HG02610 (cell line): ENCODE measurements around the gene ABCA1.
"Not testable (repeated sequence)": the region's sequence is repeated elsewhere in the genome, so short reads cannot be mapped to it uniquely, and the experiment has no call there.

ENCODE experiments used
- ATAC-seq: cut with Tn5 transposase; IDR thresholded peaks from one replicate; pipeline ENCODE4 v1.9.1; 2021; ENCODE audit warnings: mild to moderate bottlenecking, moderate library complexity; ENCODE audit not compliant: unreplicated experiment

The ABCA1 gene, protein sequence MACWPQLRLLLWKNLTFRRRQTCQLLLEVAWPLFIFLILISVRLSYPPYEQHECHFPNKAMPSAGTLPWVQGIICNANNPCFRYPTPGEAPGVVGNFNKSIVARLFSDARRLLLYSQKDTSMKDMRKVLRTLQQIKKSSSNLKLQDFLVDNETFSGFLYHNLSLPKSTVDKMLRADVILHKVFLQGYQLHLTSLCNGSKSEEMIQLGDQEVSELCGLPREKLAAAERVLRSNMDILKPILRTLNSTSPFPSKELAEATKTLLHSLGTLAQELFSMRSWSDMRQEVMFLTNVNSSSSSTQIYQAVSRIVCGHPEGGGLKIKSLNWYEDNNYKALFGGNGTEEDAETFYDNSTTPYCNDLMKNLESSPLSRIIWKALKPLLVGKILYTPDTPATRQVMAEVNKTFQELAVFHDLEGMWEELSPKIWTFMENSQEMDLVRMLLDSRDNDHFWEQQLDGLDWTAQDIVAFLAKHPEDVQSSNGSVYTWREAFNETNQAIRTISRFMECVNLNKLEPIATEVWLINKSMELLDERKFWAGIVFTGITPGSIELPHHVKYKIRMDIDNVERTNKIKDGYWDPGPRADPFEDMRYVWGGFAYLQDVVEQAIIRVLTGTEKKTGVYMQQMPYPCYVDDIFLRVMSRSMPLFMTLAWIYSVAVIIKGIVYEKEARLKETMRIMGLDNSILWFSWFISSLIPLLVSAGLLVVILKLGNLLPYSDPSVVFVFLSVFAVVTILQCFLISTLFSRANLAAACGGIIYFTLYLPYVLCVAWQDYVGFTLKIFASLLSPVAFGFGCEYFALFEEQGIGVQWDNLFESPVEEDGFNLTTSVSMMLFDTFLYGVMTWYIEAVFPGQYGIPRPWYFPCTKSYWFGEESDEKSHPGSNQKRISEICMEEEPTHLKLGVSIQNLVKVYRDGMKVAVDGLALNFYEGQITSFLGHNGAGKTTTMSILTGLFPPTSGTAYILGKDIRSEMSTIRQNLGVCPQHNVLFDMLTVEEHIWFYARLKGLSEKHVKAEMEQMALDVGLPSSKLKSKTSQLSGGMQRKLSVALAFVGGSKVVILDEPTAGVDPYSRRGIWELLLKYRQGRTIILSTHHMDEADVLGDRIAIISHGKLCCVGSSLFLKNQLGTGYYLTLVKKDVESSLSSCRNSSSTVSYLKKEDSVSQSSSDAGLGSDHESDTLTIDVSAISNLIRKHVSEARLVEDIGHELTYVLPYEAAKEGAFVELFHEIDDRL (N-terminal part only)

DNA sequence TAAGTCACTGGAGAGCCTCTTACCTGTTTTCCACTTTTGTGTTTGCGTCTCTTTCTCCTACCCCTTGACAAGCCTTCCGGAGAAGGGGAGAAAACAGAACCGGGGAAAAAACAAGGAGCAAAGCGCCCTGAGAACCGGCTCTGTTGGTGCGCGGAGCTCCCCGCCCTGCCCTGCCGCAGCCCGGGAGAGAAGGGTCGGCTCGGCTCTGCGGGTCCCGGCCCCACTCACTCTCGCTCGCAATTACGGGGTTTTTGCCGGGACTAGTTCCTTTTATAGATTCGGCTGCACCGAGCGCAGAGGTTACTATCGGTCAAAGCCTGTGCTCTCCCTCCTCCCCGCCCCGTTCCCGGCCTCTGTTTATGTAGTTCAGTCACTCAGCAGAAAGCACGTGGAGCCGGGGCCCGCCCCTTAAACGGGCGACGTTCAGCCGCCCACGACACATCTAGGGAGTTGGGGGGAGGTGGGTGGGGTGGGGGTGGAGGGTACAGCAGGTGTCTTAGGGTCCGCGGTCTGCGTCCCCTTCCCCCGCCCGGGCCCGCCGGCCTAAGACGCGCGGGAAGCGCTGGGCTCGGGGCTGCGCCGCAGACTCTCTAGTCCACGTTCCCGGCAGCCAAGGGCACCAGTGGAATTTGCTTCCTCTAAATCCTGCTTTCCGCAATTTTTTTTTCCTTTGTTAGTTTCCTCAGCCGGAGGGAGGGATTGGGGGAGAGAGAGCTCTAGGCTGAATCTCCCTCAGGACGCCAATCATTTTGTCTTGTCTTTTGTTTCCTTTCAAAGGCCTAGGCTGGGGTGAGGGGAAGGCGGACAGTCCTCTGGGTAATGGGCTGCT, at the start of gene ABCA1:
Gene ABCA1 (minus strand): TSS at position 244 of the 829 bp plus-strand sequence. CDS start 24,476 bp downstream, outside the sequence.
- no peak for ATAC-seq

DNA sequence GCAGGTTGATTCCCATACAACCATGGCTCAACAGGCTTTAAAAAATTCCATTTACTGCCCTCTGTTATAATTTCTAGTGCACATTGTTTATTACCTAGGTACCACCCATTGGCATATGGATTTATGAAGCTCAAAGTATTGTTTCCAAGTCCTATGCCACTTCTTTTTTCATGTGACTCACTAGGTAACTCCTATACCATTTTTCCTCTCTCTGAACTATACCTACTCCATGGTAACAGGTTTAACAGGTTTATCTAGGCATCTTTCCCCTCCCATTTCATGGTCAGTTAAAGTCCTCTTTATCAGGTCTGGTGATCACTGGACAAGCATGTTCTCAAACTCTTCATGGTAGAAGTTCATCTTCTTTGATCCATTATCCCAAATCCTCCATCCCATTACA, 49.6 kb upstream of the ABCA1 start:
- no peak for ATAC-seq

DNA sequence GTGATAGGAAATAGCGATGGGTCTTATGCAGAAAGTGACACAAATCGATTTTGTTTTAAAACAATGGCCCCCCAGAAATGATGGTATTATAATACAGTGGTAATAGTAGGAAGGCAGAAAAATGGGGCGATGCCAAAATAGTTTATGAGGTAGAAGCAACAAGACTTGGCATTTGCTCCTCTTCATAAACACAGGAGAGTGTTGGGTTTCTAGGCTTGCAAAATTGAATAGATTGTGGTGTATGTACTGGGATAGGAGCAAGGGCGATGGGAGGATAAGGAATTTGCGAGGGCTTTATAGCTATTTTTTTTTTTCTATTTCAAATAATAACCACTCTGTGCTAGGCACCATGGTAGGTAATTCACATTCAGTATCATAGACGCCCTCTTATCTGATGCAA, 49.2 kb upstream of the ABCA1 start:
- no peak for ATAC-seq

DNA sequence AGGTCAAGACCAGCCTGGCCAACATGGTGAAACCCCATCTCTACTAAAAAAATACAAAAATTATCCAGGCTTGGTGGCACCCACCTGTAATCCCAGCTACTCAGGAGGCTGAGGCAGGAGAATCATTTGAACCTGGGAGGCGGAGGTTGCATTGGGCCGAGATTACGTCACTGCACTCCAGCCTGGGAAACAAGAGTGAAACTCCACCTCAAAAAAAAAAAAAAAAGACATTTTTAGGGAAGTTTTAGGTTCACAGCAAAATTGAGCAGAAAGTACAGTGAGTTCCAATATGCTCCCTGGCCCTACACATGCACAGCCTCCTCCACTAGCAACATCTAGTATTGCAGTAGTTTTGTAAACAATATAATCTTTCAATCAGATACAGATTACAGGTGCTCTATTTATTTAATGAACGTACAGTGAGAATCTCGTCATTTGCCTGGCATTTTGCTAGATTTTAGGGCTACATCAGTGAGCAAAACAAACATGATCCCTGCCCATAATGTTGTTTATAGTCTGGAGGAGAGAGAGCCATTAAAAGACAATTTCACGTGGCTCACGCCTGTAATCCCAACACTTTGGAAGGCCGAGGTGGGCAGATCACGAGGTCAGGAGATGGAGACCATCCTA, 48.1 kb upstream of the ABCA1 start:
- not testable (repeated sequence) for ATAC-seq

DNA sequence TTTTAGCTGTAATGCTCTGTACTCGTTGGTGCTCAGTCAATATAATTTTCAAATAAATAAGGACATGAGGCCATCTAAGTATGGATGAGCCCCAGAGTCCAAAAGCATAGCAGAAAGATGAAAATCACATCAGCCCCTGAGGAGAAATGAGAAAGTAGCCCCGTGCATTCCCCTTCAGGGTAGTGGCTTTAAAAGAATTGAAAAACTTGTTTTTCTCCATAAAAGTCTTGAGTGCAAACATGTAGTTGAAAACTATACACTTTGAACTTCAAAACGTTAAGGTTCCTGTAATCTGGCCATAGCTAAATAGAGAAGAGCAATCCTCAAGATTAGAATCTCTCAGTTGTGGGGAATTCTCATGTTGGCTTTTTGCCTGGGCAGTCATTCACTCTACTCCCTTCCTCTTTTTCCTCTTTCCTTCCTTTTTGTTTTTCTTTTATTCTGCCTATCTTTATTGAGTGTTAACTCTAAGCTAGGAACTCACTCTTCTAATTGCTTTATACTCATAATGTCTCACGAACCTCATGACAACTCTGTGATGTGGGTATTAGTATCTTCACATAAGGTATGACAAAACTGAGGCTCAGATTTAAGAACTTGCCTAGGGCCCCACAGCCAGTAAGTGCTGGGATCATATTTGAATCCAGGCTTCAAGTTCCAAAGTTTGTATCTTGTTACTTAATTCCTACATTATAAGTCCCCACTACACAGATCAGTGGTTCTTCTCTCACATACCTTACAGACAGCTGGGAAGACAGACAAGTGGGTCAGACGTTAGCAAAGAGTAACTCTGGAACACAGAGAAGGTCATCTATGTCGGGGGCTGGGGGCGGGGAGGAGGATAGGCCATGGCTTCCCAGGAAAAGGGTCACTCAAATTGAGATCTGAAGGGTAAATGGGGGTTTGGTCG, 46.4 kb upstream of the ABCA1 start:
- no peak for ATAC-seq

DNA sequence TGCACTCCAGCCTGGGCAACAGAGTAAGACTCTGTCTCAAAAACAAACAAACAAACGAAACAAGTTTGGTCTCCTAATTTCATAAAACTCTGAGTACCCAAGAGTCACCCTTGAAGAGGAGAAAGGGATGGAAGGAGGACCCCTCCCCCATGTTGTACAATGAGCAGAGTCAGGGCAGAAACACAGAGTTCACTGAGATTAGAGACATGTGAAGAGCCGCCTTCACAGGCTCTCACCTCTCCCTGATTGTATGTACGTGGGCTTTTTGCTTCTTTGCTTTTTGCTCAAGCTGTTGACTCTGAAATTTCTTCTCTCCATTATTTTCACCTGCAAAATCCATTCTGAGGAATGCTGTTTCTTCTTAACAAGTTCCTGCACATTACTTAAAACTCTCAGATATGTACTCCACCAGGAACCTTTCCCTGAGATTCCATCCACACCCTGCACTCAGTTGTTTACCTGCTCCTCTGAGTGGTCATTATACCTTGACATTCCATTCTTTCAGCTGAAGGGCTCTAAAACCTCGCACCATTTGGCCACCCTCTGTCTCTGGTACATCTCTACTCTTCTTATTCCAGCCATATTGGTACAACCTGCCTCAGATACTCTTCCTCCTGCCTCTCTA, 44.4 kb upstream of the ABCA1 start:
- no peak for ATAC-seq

DNA sequence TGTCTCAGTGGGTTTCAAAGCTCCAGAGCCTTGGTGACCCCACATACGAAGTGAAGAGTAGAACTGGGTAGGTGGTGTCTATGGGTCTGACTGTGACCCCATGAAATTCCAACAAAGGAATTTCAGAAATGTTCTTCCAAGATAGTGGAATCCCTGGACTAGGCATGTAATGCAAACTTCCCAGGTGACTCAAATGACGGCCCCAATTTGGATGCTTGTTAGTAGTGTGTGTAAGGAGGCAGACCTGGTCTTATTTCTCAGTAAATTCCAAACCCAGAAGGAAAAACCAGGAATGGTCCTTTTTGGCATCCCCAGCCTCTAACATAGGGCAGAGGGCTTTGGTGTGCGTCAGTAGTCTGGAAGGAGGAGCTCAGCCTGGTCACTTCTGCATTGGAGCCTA, 43.6 kb upstream of the ABCA1 start:
- no peak for ATAC-seq

DNA sequence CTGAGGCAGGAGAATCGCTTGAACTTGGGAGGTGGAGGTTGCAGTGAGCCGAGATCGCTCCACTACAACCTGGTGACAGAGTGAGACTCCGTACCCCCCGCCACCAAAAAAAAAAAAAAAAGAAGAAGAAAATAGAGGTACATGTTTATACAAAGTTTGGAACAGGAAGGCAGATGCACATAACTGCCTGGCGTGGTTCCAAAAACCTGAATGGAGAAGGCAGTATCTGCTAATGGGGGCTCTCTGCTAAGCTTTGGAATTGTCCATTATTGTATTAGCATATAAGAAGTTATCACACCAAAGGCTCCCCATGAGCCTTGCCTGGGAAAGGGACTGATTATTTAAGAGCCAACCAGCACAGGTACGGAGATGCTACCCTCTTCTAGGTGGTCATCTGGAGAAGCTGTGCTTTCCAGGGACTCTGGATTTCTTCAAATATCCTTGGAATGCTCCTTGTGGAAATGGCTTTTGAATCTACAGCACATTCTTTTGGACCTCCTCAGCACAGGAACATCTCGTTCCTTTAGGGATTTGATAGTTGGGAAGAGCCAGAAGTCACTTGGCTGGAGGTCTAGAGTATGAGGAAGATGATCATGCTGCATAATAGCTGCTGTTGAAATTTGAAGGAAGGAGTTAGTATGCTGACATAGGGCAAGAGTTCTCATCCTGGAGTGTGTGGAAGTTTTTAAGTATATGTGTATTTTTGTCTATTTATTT, 42.5 kb upstream of the ABCA1 start:
- ATAC-seq = no peak

DNA sequence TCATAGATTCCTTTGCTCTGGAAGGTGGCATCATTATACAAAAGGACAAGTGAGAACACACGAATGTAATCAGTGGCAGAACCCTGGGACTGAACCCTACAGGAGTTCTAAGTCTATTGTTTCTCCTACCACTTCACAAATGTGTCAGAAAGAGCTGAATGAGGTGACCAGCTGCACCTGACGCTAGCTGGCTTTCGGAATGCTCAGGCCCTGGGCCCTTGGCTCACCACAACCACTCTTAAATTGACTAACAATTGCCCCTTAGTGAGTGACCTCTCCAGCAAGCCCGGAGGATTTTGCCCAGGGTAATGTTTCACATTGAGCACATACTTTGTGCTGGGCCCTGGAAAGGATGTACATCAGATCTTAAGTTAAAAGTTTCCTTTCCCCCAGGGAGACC, 41.2 kb upstream of the ABCA1 start:
- no peak for ATAC-seq

DNA sequence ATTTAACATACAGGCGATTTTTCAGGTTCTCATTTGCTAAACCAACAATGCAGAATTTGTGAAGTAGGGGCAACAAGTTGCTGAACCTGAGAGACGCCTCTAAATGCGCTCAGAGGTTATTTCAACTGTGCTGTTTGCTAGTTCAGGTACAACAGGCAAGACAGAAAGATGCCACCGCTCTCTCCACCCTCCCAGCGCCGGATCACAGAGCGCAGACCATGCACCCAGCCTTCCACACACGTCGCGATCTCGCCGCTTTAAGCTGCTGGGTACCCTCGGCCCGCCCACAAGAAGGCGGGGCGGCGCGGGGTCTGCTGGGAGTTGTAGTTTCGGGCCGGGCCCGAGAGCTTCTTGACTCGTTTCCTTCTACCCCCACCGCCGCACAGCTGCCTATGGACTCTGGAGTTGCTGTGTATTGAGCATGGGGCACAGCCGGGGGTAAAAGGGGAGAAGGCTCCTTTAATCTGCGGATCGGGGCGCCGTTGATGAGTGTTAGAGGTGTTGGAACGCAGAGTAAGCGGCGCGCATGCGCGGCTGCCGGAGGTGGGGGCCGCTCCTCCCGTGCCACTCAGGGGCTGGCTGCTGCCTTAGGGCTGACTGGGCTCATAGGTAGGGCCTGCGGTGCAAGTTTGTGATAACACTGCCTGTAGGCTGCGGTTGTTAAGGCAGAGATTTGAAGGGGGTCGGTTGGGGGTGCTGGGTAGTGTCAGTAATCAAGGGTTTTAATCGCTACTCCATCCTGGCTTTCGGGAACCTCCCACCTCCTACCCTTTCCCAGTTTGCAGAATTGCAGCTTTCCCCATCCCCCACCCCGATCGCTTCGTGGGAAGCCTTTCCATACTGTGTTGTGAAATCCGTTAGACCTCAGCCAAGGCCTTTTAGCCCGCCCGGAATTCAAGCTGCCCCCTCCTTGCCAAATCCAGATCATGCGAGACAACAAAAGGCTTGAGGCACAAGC, 40.3 kb upstream of the ABCA1 start:
- ATAC-seq = peak; percentile 99

DNA sequence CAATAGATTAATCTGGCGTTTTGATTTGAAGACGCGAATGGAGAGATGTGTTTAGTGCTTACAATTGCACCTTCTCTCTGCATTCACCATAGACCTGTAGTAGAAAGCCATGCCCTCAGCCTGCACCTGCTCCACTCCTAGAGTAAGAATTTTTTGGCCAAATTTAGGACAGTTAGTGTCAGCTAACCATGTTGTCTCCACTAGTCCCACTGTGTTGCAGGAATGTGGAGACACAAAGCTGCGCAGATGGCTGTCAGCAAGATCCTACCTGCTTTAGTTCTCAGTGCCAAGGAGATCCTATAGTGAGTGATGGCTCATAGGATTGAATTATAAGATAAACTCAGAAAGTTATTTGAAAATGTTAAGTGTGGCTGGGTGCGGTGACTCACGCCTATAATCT, 35.1 kb upstream of the ABCA1 start:
- ATAC-seq = no peak

DNA sequence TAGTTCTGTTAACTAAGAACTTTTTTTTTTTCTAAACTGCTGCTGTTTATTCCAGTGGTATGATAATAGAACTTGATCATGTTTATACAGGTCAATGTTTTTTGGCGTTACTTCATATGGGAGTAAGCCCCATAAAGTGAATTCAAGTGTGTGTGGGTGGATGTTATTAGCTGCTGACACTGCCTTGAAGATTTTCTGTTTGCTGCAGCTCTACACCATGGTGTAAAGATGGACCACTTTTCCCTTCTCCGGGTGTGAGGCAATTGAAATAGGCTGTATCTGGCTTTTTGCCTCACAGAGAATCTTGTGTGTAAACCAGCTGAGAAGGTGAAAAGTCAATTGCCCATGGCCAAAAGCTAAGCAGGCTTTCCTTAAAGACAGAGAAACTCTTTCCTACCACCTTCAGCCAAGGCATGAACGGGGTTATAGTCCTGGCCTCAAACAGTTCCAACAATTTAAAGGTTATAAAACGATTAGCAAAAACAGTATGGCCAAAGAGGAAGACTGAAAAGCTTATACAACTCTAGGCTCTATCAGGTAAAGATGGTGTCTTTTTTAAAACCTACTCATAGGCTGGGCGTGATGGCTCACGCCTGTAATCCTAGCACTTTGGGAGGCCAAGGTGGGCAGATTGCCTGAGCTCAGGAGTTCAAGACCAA, 33.9 kb upstream of the ABCA1 start:
- no peak for ATAC-seq

DNA sequence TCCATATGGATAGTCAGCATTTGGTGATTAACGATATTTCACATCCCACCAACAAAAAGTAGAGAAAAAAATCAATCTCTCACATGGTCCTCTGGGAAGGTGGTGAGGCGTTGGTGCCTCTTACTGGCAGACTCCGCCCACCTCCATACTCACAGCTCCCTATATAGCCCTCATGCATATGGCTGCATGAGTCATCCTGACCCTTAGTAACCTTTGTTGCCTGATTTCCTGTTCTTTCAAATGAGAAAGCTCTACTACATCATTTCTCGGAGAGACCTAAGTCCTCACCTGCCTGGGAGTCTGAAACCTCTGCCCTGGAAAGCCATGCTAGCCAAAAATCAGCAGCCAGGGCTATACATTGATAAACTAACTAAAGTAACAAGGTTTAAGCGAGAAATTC, 33.3 kb upstream of the ABCA1 start:
- ATAC-seq = peak; percentile 83

DNA sequence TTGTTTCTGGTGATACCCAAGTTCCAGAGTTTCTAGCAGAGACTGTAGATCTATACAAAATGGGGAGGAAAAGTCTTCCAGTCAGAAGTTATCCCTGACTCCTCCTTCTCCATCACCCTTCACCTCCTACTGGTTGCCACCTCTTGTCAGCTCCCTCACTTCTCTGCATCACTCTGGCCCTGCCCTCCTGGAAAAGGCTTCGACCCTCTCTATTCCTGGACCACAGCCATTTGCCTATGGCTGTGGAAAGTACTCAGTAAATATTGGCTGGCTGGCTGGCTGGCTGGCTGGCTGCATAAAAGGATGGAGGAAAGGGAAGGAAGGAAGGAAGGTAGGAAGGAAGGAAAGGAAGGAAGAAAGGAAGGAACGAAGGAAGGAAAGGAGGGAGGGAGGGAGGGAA, 32.7 kb upstream of the ABCA1 start:
- ATAC-seq = no peak

DNA sequence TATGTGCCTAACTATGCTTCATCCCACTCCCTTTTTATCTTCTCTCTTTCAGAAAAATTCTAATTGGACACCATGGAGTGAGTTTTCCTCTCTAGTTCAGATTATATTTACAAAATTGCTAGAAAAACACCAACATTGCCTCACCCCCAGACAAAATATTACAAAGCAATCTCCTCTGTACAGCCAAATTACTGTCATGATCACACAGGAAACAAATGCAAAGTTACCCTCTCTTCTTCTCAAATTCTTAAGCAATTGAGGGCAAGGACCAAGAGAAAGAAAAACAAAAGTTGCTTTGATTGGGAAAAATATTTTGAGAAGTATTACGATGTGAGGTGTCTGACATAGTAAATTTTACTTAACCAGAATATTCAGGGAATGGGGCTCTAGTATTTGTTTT, 30.8 kb upstream of the ABCA1 start:
- ATAC-seq = no peak

DNA sequence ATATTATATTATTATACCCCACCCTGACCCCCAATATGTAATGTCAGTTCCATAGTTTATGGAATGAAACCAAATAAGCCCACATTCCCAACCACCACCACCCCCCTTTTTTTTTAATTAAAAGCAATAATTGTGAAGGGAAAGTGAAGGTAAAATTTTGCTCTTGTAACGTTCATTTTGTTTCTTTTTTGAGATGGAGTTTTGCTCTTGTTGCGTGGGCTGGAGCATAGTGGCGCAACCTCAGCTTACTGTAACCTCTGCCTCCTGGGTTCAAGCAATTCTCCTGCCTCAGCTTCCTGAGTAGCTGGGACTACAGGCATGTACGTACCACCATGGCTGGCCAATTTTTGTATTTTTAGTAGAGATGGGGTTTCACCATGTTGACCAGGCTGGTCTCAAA, 30.1 kb upstream of the ABCA1 start:
- ATAC-seq = not testable (repeated sequence)
